HG03565 (cell line): ENCODE measurements around the gene TECPR1.
A peak's percentile ranks its signal among the peaks of the same experiment; 100 is the strongest.

Experiments used
- ATAC-seq: cut with Tn5 transposase; IDR thresholded peaks from one replicate; pipeline ENCODE4 v1.9.1; 2021; ENCODE audit warnings: mild to moderate bottlenecking, moderate library complexity; ENCODE audit not compliant: unreplicated experiment

TECPR1 gene

GRCh38 chr7:98251601-98252424 is at the start of gene TECPR1:
Gene TECPR1 (minus strand): TSS chr7:98252232. CDS start chr7:98246146, 6,086 bp downstream.
- ATAC-seq, result peak; percentile 92

GRCh38 chr7:98300595-98301372 is 48.8 kb upstream of the TECPR1 start:
- no peak for ATAC-seq

- no peak for ATAC-seq
Observed at GRCh38 chr7:98297626-98298286, 45.7 kb upstream of the TECPR1 start.

GRCh38 chr7:98296833-98297232 is 44.8 kb upstream of the TECPR1 start:
- ATAC-seq, result no peak

- ATAC-seq, result no peak
Observed at GRCh38 chr7:98295467-98296192, 43.6 kb upstream of the TECPR1 start.

- no peak for ATAC-seq
Observed at GRCh38 chr7:98294798-98295382, 42.9 kb upstream of the TECPR1 start.

- ATAC-seq, result no peak
Observed at GRCh38 chr7:98294326-98294725, 42.3 kb upstream of the TECPR1 start.

- ATAC-seq, result no peak
Observed at GRCh38 chr7:98293746-98294145, 41.7 kb upstream of the TECPR1 start.

- no peak for ATAC-seq
Observed at GRCh38 chr7:98293265-98293664, 41.2 kb upstream of the TECPR1 start.

- no peak for ATAC-seq
Observed at GRCh38 chr7:98291717-98292116, 39.7 kb upstream of the TECPR1 start.

GRCh38 chr7:98289333-98289875 is 37.4 kb upstream of the TECPR1 start:
- ATAC-seq, result no peak

GRCh38 chr7:98288064-98288823 is 36.2 kb upstream of the TECPR1 start:
- no peak for ATAC-seq

GRCh38 chr7:98287486-98287959 is 35.5 kb upstream of the TECPR1 start:
- ATAC-seq, result no peak

GRCh38 chr7:98286701-98287485 is 34.9 kb upstream of the TECPR1 start:
- ATAC-seq, result no peak

GRCh38 chr7:98286093-98286539 is 34.1 kb upstream of the TECPR1 start:
- ATAC-seq, result no peak

GRCh38 chr7:98285157-98286092 is 33.4 kb upstream of the TECPR1 start:
- ATAC-seq, result no peak

GRCh38 chr7:98284335-98285036 is 32.5 kb upstream of the TECPR1 start:
- ATAC-seq, result no peak
